Stimulated activated naive CD8-positive, alpha-beta T cell treated with anti-CD3 and anti-CD28 coated beads, Interleukin-15, amount 100 ng/mL, for 72 hours (primary cell): Measurements from ENCODE around the gene USP6NL.

Experiments
- ATAC-seq: fragments of 150-1000 bp; cut with Tn5 transposase; 2 replicates; pipeline ENCODE4 v1.10.0; 2021; ENCODE audit warnings: mild to moderate bottlenecking, moderate library complexity
- DNase-seq, 2 donors: peaks; one replicate each; pipeline ENCODE4 v3.0.0; 2021 to 2022
- H3K27ac Mint-ChIP-seq, 2 donors: one replicate each; pipeline ENCODE4 v1.8.0; 2022; ENCODE audit warnings: mild to moderate bottlenecking in 2 of 2, mixed read lengths in 2 of 2, moderate library complexity in 2 of 2
- H3K27me3 Mint-ChIP-seq: one replicate; pipeline ENCODE4 v1.8.0; 2022; ENCODE audit warnings: mixed read lengths
- H3K4me1 Mint-ChIP-seq: one replicate; pipeline ENCODE4 v1.8.0; 2022; ENCODE audit warnings: mild to moderate bottlenecking, mixed read lengths
- H3K4me3 Mint-ChIP-seq, 2 donors: one replicate each; pipeline ENCODE4 v1.8.0; 2022; ENCODE audit warnings: mild to moderate bottlenecking in 2 of 2, mixed read lengths in 2 of 2, moderate library complexity in 1 of 2
- H3K9me3 Mint-ChIP-seq, 2 donors: one replicate each; pipeline ENCODE4 v1.8.0; 2022; ENCODE audit warnings: mixed read lengths in 2 of 2

USP6NL gene

GRCh38 chr10:11435581-11435981 is 175.9 kb downstream of the USP6NL start:
- no peak for DNase-seq
- no peak overlapping the region for H3K4me3 Mint-ChIP-seq
- no peak overlapping the region for H3K27ac Mint-ChIP-seq
- H3K9me3 Mint-ChIP-seq = no peaks in the 10 kb centered on the region
- H3K4me1 Mint-ChIP-seq = peaks cover 10% of the 10 kb centered on the region
- no peak for ATAC-seq
- H3K27me3 Mint-ChIP-seq = no peaks in the 10 kb centered on the region

- H3K4me1 Mint-ChIP-seq = no peaks in the 10 kb centered on the region
- H3K27me3 Mint-ChIP-seq = no peaks in the 10 kb centered on the region
- peaks cover 0 to 8% of the 10 kb centered on the region in 2 donors for H3K9me3 Mint-ChIP-seq
- no peak overlapping the region for H3K4me3 Mint-ChIP-seq
- peak; percentile 48 for ATAC-seq
- DNase-seq = no peak
- H3K27ac Mint-ChIP-seq = no peak overlapping the region
These were observed 177.1 kb downstream of the USP6NL start for GRCh38 chr10:11434324-11434723.

GRCh38 chr10:11433657-11434056 is 177.8 kb downstream of the USP6NL start:
- no peak overlapping the region for H3K27ac Mint-ChIP-seq
- peaks cover 0 to 10% of the 10 kb centered on the region in 2 donors for H3K9me3 Mint-ChIP-seq
- H3K27me3 Mint-ChIP-seq = no peaks in the 10 kb centered on the region
- no peak for DNase-seq
- ATAC-seq = no peak
- H3K4me1 Mint-ChIP-seq = no peaks in the 10 kb centered on the region
- no peak overlapping the region for H3K4me3 Mint-ChIP-seq

GRCh38 chr10:11431216-11431555 is 180.3 kb downstream of the USP6NL start:
- Mint-ChIP-seq H3K4me1 (no peaks in the 10 kb centered on the region), H3K27me3 (no peaks in the 10 kb centered on the region), H3K9me3 (peaks cover 4 to 21% of the 10 kb centered on the region in 2 donors), H3K27ac (no peak overlapping the region), H3K4me3 (no peak overlapping the region)
- no peak for DNase-seq
- no peak for ATAC-seq

- Mint-ChIP-seq H3K27ac (no peak overlapping the region), H3K4me3 (no peak overlapping the region), H3K4me1 (no peaks in the 10 kb centered on the region), H3K9me3 (peaks cover 9 to 27% of the 10 kb centered on the region in 2 donors), H3K27me3 (no peaks in the 10 kb centered on the region)
- no peak for ATAC-seq
- no peak for DNase-seq
These were observed 180.8 kb downstream of the USP6NL start for GRCh38 chr10:11430421-11431215.

- H3K4me3 Mint-ChIP-seq = no peak overlapping the region
- no peaks in the 10 kb centered on the region for H3K4me1 Mint-ChIP-seq
- peak overlapping the region in 1 of 2 donors; percentile 27 for H3K27ac Mint-ChIP-seq
- no peaks in the 10 kb centered on the region for H3K27me3 Mint-ChIP-seq
- DNase-seq (no peak), ATAC-seq (no peak)
- peaks cover 9 to 28% of the 10 kb centered on the region in 2 donors for H3K9me3 Mint-ChIP-seq
These were observed 181.9 kb downstream of the USP6NL start for GRCh38 chr10:11429439-11430052.

- H3K27ac Mint-ChIP-seq = no peak overlapping the region
These were observed 185.8 kb downstream of the USP6NL start for GRCh38 chr10:11425676-11426075.

GRCh38 chr10:11425296-11425610 is 186.2 kb downstream of the USP6NL start:
- H3K4me3 Mint-ChIP-seq = no peak overlapping the region

More at GRCh38 chr10:11425676-11426075, 185.8 kb downstream of the USP6NL start:
- DNase-seq = no peak
- no peak for ATAC-seq
- no peaks in the 10 kb centered on the region for H3K4me1 Mint-ChIP-seq
- H3K27me3 Mint-ChIP-seq = no peaks in the 10 kb centered on the region
- H3K9me3 Mint-ChIP-seq = peaks cover 23 to 42% of the 10 kb centered on the region in 2 donors
- no peak overlapping the region for H3K4me3 Mint-ChIP-seq

GRCh38 chr10:11424456-11425295 is 186.8 kb downstream of the USP6NL start:
- Mint-ChIP-seq H3K27ac (peak overlapping the region in 1 of 2 donors; percentile 60), H3K9me3 (peaks cover 24 to 44% of the 10 kb centered on the region in 2 donors), H3K4me1 (no peaks in the 10 kb centered on the region), H3K4me3 (no peak overlapping the region), H3K27me3 (no peaks in the 10 kb centered on the region)
- DNase-seq (no peak), ATAC-seq (no peak)

More at GRCh38 chr10:11425296-11425610, 186.2 kb downstream of the USP6NL start:
- H3K27ac Mint-ChIP-seq = peak overlapping the region in 1 of 2 donors; percentile 60
- peaks cover 24 to 43% of the 10 kb centered on the region in 2 donors for H3K9me3 Mint-ChIP-seq
- DNase-seq (no peak), ATAC-seq (no peak)
- H3K4me1 Mint-ChIP-seq = no peaks in the 10 kb centered on the region
- no peaks in the 10 kb centered on the region for H3K27me3 Mint-ChIP-seq

- no peak overlapping the region for H3K27ac Mint-ChIP-seq
- no peaks in the 10 kb centered on the region for H3K4me1 Mint-ChIP-seq
- H3K9me3 Mint-ChIP-seq = peaks cover 24 to 40% of the 10 kb centered on the region in 2 donors
- ATAC-seq = no peak
- no peak overlapping the region for H3K4me3 Mint-ChIP-seq
- no peaks in the 10 kb centered on the region for H3K27me3 Mint-ChIP-seq
- DNase-seq = no peak
These were observed 194.5 kb downstream of the USP6NL start for GRCh38 chr10:11416974-11417373.

- no peak overlapping the region for H3K27ac Mint-ChIP-seq
- H3K4me3 Mint-ChIP-seq = no peak overlapping the region
- ATAC-seq (no peak), DNase-seq (no peak)
- no peaks in the 10 kb centered on the region for H3K27me3 Mint-ChIP-seq
- no peaks in the 10 kb centered on the region for H3K4me1 Mint-ChIP-seq
- peaks cover 9 to 31% of the 10 kb centered on the region in 2 donors for H3K9me3 Mint-ChIP-seq
These were observed 196.4 kb downstream of the USP6NL start for GRCh38 chr10:11415095-11415494.

GRCh38 chr10:11414314-11415038 is 197.0 kb downstream of the USP6NL start:
- H3K27me3 Mint-ChIP-seq = no peaks in the 10 kb centered on the region
- no peaks in the 10 kb centered on the region for H3K4me1 Mint-ChIP-seq
- no peak overlapping the region for H3K27ac Mint-ChIP-seq
- H3K4me3 Mint-ChIP-seq = no peak overlapping the region
- no peak for DNase-seq
- ATAC-seq = no peak
- H3K9me3 Mint-ChIP-seq = peaks cover 9 to 25% of the 10 kb centered on the region in 2 donors

GRCh38 chr10:11411926-11412545 is 199.4 kb downstream of the USP6NL start:
- no peak for ATAC-seq

GRCh38 chr10:11409357-11409756 is 202.1 kb downstream of the USP6NL start:
- Mint-ChIP-seq H3K4me1 (peaks cover 19% of the 10 kb centered on the region), H3K27ac (no peak overlapping the region), H3K4me3 (no peak overlapping the region), H3K27me3 (no peaks in the 10 kb centered on the region), H3K9me3 (peaks cover 4 to 28% of the 10 kb centered on the region in 2 donors)
- no peak for DNase-seq
- ATAC-seq = no peak

More at GRCh38 chr10:11411926-11412545, 199.4 kb downstream of the USP6NL start:
- Mint-ChIP-seq H3K4me3 (no peak overlapping the region), H3K27me3 (no peaks in the 10 kb centered on the region), H3K27ac (no peak overlapping the region), H3K9me3 (peaks cover 4 to 13% of the 10 kb centered on the region in 2 donors), H3K4me1 (peaks cover 7% of the 10 kb centered on the region)
- DNase-seq = no peak

- ATAC-seq = no peak
- Mint-ChIP-seq H3K4me3 (no peak overlapping the region), H3K27me3 (no peaks in the 10 kb centered on the region), H3K4me1 (peaks cover 25% of the 10 kb centered on the region), H3K27ac (no peak overlapping the region), H3K9me3 (peaks cover 4 to 28% of the 10 kb centered on the region in 2 donors)
- no peak for DNase-seq
These were observed 203.5 kb downstream of the USP6NL start for GRCh38 chr10:11407939-11408338.
